ENCODE measurements around the gene NR6A1. TPM values are rescaled to one million over a fixed set of nuclear protein-coding genes. Genes with fewer than 3 reads are reported as not detected.

The NR6A1 gene
- total and polyA plus RNA-seq, 9 donors = 0.29 to 1.7 (median 1.00) TPM

GRCh38 chr9:124683043-124683442 is 88.1 kb downstream of the NR6A1 start:
- H3K27ac ChIP-seq = no peak overlapping the region
- no peaks in the 10 kb centered on the region for H3K36me3 ChIP-seq
- H3K4me1 ChIP-seq (ENCODE audit: insufficient read depth) = no peaks in the 10 kb centered on the region
- TF ChIP-seq POLR2A (IDR thresholded peaks at IDR 0.05) (no peak), CTCF (IDR thresholded peaks at IDR 0.05) (no peak), EP300 (IDR thresholded peaks at IDR 0.05) (no peak)
- H3K4me3 ChIP-seq = no peak overlapping the region
- no peaks in the 10 kb centered on the region for H3K9me3 ChIP-seq
- 97% methylated on average over 3 of the region's 3 CpGs for WGBS, 3 donors
- no peaks in the 10 kb centered on the region for H3K27me3 ChIP-seq
- DNase-seq = no peak
- intact Hi-C loops (cut with DNase I) = no loop called here

- Histone ChIP-seq H3K9me3 (no peaks in the 10 kb centered on the region), H3K4me1 (ENCODE audit: insufficient read depth) (no peaks in the 10 kb centered on the region), H3K4me3 (no peak overlapping the region), H3K36me3 (no peaks in the 10 kb centered on the region), H3K27ac (no peak overlapping the region), H3K27me3 (no peaks in the 10 kb centered on the region)
- intact Hi-C loops (cut with DNase I) = no loop called here
- DNase-seq = no peak
- TF ChIP-seq CTCF (IDR thresholded peaks at IDR 0.05) (no peak), POLR2A (IDR thresholded peaks at IDR 0.05) (no peak), EP300 (IDR thresholded peaks at IDR 0.05) (no peak)
- WGBS, 3 donors = 85 to 91% (median 88%) methylated on average over 1 of the region's 1 CpG
These were observed 90.3 kb downstream of the NR6A1 start for GRCh38 chr9:124680714-124681390.

- WGBS, 3 donors = 77 to 94% (median 86%) methylated on average over 1 of the region's 1 CpG
- intact Hi-C loops (cut with DNase I) = no loop called here
These were observed 91.1 kb downstream of the NR6A1 start for GRCh38 chr9:124680049-124680448.

GRCh38 chr9:124676159-124676551 is 95.0 kb downstream of the NR6A1 start:
- intact Hi-C loops (cut with DNase I) = no loop called here
- no peaks in the 10 kb centered on the region for H3K4me1 ChIP-seq (ENCODE audit: insufficient read depth)
- no peak for DNase-seq
- H3K36me3 ChIP-seq = no peaks in the 10 kb centered on the region
- no peak overlapping the region for H3K4me3 ChIP-seq
- no peaks in the 10 kb centered on the region for H3K9me3 ChIP-seq
- TF ChIP-seq CTCF (IDR thresholded peaks at IDR 0.05) (no peak), POLR2A (IDR thresholded peaks at IDR 0.05) (no peak)
- no peaks in the 10 kb centered on the region for H3K27me3 ChIP-seq
- no peak overlapping the region for H3K27ac ChIP-seq
- 28 to 44% (median 38%) methylated on average over 2 of the region's 2 CpGs for WGBS, 3 donors

More at GRCh38 chr9:124680049-124680448, 91.1 kb downstream of the NR6A1 start:
- H3K27me3 ChIP-seq = no peaks in the 10 kb centered on the region
- no peaks in the 10 kb centered on the region for H3K36me3 ChIP-seq
- no peaks in the 10 kb centered on the region for H3K9me3 ChIP-seq
- DNase-seq = no peak
- TF ChIP-seq EP300 (IDR thresholded peaks at IDR 0.05) = no peak
- no peak for TF ChIP-seq POLR2A (IDR thresholded peaks at IDR 0.05)
- no peak for TF ChIP-seq CTCF (IDR thresholded peaks at IDR 0.05)
- H3K27ac ChIP-seq = no peak overlapping the region
- H3K4me1 ChIP-seq (ENCODE audit: insufficient read depth) = no peaks in the 10 kb centered on the region
- H3K4me3 ChIP-seq = no peak overlapping the region

All from ovary (tissue), 9 donors.